K562 (cell line): ENCODE data around the gene NXT1. TPM values are rescaled to one million over a fixed set of nuclear protein-coding genes. Genes with fewer than 3 reads are reported as not detected.

Source experiments
- ATAC-seq: fragments of 200-7000 bp; cut with Tn5 transposase; 3 replicates; pipeline ENCODE4 v1.9.1; 2020; ENCODE audit warnings: moderate library complexity
- BruUV-seq: library from RNA; stranded (reverse); fragments of 400-500 nt; replicated peaks from 2 replicates; lab custom pipeline; 2021; lab: Mats Ljungman, UMichigan
- CTCF ChIA-PET: fragments of 300-600 bp; formaldehyde crosslinking; extraction: SDS; loops from one replicate; lab custom pipeline; 2021; ENCODE audit warnings: low intra/inter-chr PET ratio; lab: Yijun Ruan, JAX
- POLR2A ChIA-PET: fragments of 300-600, 350-650 bp; sonication (Branson Sonifier 250); formaldehyde crosslinking; extraction: SDS; loops from one replicate; lab custom pipeline; 2021; ENCODE audit warnings: antibody characterized with exemption, inconsistent platforms; lab: Yijun Ruan, JAX
- DNase-seq, 4 experiments: peaks; one replicate each; pipeline versions ENCODE4 v3.0.0 to v3.0.0-alpha.2; 2011 to 2018; ENCODE audit warnings: low spot score in 3 of 4, mixed read lengths in 3 of 4; ENCODE audit errors: extremely low read depth in 1 of 4
- FAIRE-seq: peaks from 2 replicates; lab custom pipeline; 2011; peaks lifted over from hg19 to GRCh38; lab: Jason Lieb, UNC
- H2AFZ ChIP-seq: 2 replicates; pipeline ENCODE4 v1.6.0; 2011; ENCODE audit warnings: low read depth, low read length, control low read depth, inconsistent platforms
- H3K27ac ChIP-seq: fragments of 200-600 bp; 3 replicates; pipeline ENCODE4 v1.8.0; 2011; ENCODE audit warnings: low read depth, mild to moderate bottlenecking, control low read depth, inconsistent platforms, low read length, moderate library complexity, mixed read lengths; ENCODE audit errors: extremely low read depth
- H3K27me3 ChIP-seq, 2 experiments: fragments of 300-600 bp in 1 of 2; 2 replicates in 1 of 2; 3 replicates in 1 of 2; pipeline versions ENCODE4 v1.6.0 to v1.8.0; 2011; ENCODE audit warnings: inconsistent platforms in 2 of 2, low read length in 2 of 2, mild to moderate bottlenecking in 1 of 2, mixed read lengths in 1 of 2, moderate library complexity in 1 of 2; ENCODE audit not compliant: control insufficient read depth in 2 of 2, insufficient read depth in 2 of 2
- H3K36me3 ChIP-seq: fragments of 300-600 bp; 3 replicates; pipeline ENCODE4 v1.8.0; 2011; ENCODE audit warnings: mild to moderate bottlenecking, low read length, inconsistent platforms; ENCODE audit not compliant: control insufficient read depth, insufficient read depth
- H3K4me1 ChIP-seq, 2 experiments: fragments of 200-600 bp in 1 of 2; replicated peaks in 1 of 2; 2 replicates in 1 of 2; 3 replicates in 1 of 2; pipeline versions ENCODE4 v1.5.1 to v1.8.0; 2011; ENCODE audit warnings: inconsistent platforms in 2 of 2, low read length in 2 of 2, mild to moderate bottlenecking in 1 of 2, mixed read lengths in 1 of 2, moderate library complexity in 1 of 2; ENCODE audit not compliant: control insufficient read depth in 2 of 2, insufficient read depth in 2 of 2
- H3K4me2 ChIP-seq: 2 replicates; pipeline ENCODE4 v1.6.1; 2011; ENCODE audit warnings: low read length, control low read depth, inconsistent platforms, mixed read lengths; ENCODE audit not compliant: insufficient read depth
- H3K4me3 ChIP-seq: fragments of 200-600 bp; sonication (generic), shearing (Covaris generic); 2 replicates; pipeline ENCODE4 v1.5.1; 2016; ENCODE audit warnings: control low read depth, inconsistent platforms
- H3K79me2 ChIP-seq: fragments of 200-600 bp; 3 replicates; pipeline ENCODE4 v1.8.0; 2011; ENCODE audit warnings: low read length, inconsistent platforms; ENCODE audit not compliant: control insufficient read depth, insufficient read depth
- H3K9ac ChIP-seq, 2 experiments: 2 replicates each; pipeline versions ENCODE4 v1.6.0 to v1.6.1; 2011; ENCODE audit warnings: low read depth in 2 of 2, low read length in 2 of 2, control low read depth in 1 of 2, inconsistent platforms in 1 of 2, mild to moderate bottlenecking in 1 of 2, mixed read lengths in 1 of 2; ENCODE audit not compliant: insufficient read depth in 1 of 2
- H3K9me1 ChIP-seq: one replicate; pipeline ENCODE4 v1.6.0; 2011; ENCODE audit warnings: inconsistent platforms, mild to moderate bottlenecking, low read length, moderate library complexity; ENCODE audit not compliant: control insufficient read depth, insufficient read depth
- H3K9me3 ChIP-seq: replicated peaks from 2 replicates; pipeline ENCODE4 v1.5.1; 2011; ENCODE audit warnings: low read depth, low read length, inconsistent platforms; ENCODE audit not compliant: control insufficient read depth, insufficient read depth
- H4K20me1 ChIP-seq: replicated peaks from 2 replicates; pipeline ENCODE4 v1.6.1; 2011; ENCODE audit warnings: low read length, inconsistent platforms, mixed read lengths; ENCODE audit not compliant: control insufficient read depth, insufficient read depth
- KDM5B ChIP-seq: fragments of 200-600 bp; sonication (generic); IDR thresholded peaks from 2 replicates; pipeline ENCODE4 v1.6.1; 2012; ENCODE audit warnings: low read depth, mild to moderate bottlenecking, moderate library complexity, low read length, control low read depth, inconsistent platforms; ENCODE audit not compliant: insufficient replicate concordance
- MED1 ChIP-seq: sonication (generic); formaldehyde crosslinking; IDR thresholded peaks from 2 replicates; pipeline ENCODE4 v1.8.1; 2023; ENCODE audit warnings: missing genetic modification reagents, borderline replicate concordance
- MNT ChIP-seq, 2 experiments: fragments of 450-650 bp; conservative IDR thresholded peaks; 2 replicates each; pipeline ENCODE4 v1.6.1; 2017; ENCODE audit warnings: mild to moderate bottlenecking in 2 of 2, moderate library complexity in 2 of 2
- NKRF ChIP-seq: fragments of 450-650 bp; IDR thresholded peaks from 2 replicates; pipeline ENCODE4 v1.6.1; 2016; ENCODE audit warnings: borderline replicate concordance
- NR2C2 ChIP-seq, 2 experiments: fragments of 200-800 bp in 1 of 2; sonication (Bioruptor generic) in 1 of 2; sonication (generic) in 1 of 2; formaldehyde crosslinking in 1 of 2; IDR thresholded peaks; 2 replicates each; pipeline versions ENCODE4 v1.6.1 to v1.8.0; 2016 to 2022; ENCODE audit warnings: mild to moderate bottlenecking in 1 of 2, missing compliant biosample characterization in 1 of 2, missing genetic modification characterization in 1 of 2, missing genetic modification reagents in 1 of 2
- POU5F1 ChIP-seq: fragments of 150-350 bp; IDR thresholded peaks from 2 replicates; pipeline ENCODE4 v1.6.1; 2014; ENCODE audit warnings: borderline replicate concordance, low read length, low read depth, mild to moderate bottlenecking; ENCODE audit not compliant: partially characterized antibody
- TBP ChIP-seq: optimal IDR thresholded peaks from 2 replicates; pipeline ENCODE3; 2011; ENCODE audit warnings: low read depth, low read length, improper control_type of control experiment
- ZBTB7A ChIP-seq: IDR thresholded peaks from 2 replicates; pipeline ENCODE4 v1.6.1; 2011; ENCODE audit warnings: low read depth, mild to moderate bottlenecking, low read length, moderate library complexity, borderline replicate concordance; ENCODE audit not compliant: control insufficient read depth
- ZNF830 ChIP-seq: fragments of 250-450 bp; sonication (Bioruptor Pico); IDR thresholded peaks from 2 replicates; pipeline ENCODE4 v1.5.0; 2021; ENCODE audit warnings: mild to moderate bottlenecking
- WGBS: fragments of 100-300 bp; shearing (Covaris generic); methylation state at CpG from one replicate; pipeline ENCODE4 v1.1.6; 2016; ENCODE audit warnings: low coverage, mixed read lengths; ENCODE audit not compliant: insufficient coverage; ENCODE audit errors: missing lambda C conversion rate; 5-methylcytosine and 5-hydroxymethylcytosine counted together
- in situ Hi-C: fragments of 300-500 bp; cut with MboI; formaldehyde crosslinking; loops from 4 replicates; pipeline ENCODE4 v1.15.0; 2018; ENCODE audit warnings: inconsistent platforms, mixed read lengths
- intact Hi-C: fragments of 100-400 bp; cut with micrococcal nuclease; formaldehyde crosslinking; loops from 2 replicates; pipeline ENCODE4 v1.14.2; 2022
- polyA plus RNA-seq, 8 experiments: library from polyadenylated mRNA; depleted of rRNA in 4 of 8; stranded (reverse) in 5 of 8; unstranded in 3 of 8; fragments of >200 nt; fragmentation: Nextera tagmentation in 2 of 8; fragmentation: Illumina TruSeq in 1 of 8; extraction: Ambion mirVana in 2 of 8; extraction: Trizol in 1 of 8; gene quantifications; 2 replicates each; pipeline versions ENCODE4 v1.2.1 to v1.2.3, GENCODE V29; 2011 to 2014; ENCODE audit warnings: inconsistent platforms in 1 of 8, missing spikeins in 1 of 8
- total RNA-seq, 7 experiments: library from RNA; depleted of rRNA in 6 of 7; stranded (reverse); fragments of >200 nt in 6 of 7; fragmentation: Illumina TruSeq in 2 of 7; extraction: Trizol in 2 of 7; gene quantifications; 2 replicates each; pipeline versions ENCODE4 v1.2.1 to v1.2.3, GENCODE V29; 2011 to 2021; ENCODE audit warnings: low replicate concordance in 1 of 7

NXT1 gene
- total and polyA plus RNA-seq, 9 of the 15 experiments (the other 6 are each of a cell fraction or from before 2014, with no cell fraction given) = 7.7 to 50.9 (median 35.6) TPM

DNA sequence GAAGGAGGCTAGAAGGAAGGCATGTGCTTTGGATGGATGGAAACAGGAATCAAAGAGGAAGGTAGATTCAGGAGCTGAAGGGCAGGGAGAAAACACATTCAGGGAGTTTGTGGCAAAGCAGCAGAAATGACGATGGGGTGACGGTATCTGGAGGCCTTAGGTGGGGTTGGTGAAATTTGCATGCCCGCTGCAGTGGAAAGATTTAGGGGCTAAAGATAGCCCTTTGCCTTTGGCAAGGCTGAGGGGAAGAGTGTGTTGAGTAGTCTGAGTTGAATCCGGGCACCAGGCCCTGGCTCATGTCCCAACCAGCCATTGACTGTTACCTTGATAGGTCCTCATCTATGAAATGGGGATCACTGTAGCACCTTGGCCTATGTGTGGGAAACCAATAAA lies 12.7 kb downstream of the NXT1 start:
- H3K36me3 ChIP-seq = peaks cover 45% of the 10 kb centered on the region
- DNase-seq = no peak
- no TSS peak for BruUV-seq
- H4K20me1 ChIP-seq = peaks cover 14% of the 10 kb centered on the region; the same call in 1 of the 2 replicates
- H3K27ac ChIP-seq = peak overlapping the region; percentile 87; the same call in 2 of the 3 replicates
- no peak overlapping the region for H2AFZ ChIP-seq
- FAIRE-seq = no peak
- in situ Hi-C loops = no loop called here
- POLR2A ChIA-PET = interaction anchor here (0.6 kb wide), 1 partner anchor 12 kb away, joined by 3 read pairs; no protein-coding TSS in a partner anchor
- peaks cover 25 to 44% of the 10 kb centered on the region in 2 experiments for H3K4me1 ChIP-seq
- intact Hi-C loops = loop anchor here (5.0 kb wide), 1 partner anchor 49 kb away; no protein-coding TSS in a partner anchor
- H3K27me3 ChIP-seq = no peaks in the 10 kb centered on the region
- H3K9me1 ChIP-seq = no peaks in the 10 kb centered on the region
- peak overlapping the region; percentile 86 for H3K4me3 ChIP-seq
- H3K4me2 ChIP-seq = peak overlapping the region; percentile 75
- WGBS = 36% methylated on average over 4 of the region's 4 CpGs
- no peaks in the 10 kb centered on the region for H3K9me3 ChIP-seq
- H3K79me2 ChIP-seq = peaks cover 71% of the 10 kb centered on the region
- peak overlapping the region; percentile 71 to 73; a peak in 3 of 4 replicates for H3K9ac ChIP-seq
- no peak for ATAC-seq
- TF ChIP-seq MNT (conservative IDR thresholded peaks at IDR 0.05) (0 out of 4 replicates have a peak, but pooled peaks of 1 of the 2 experiments have one; percentile 32), KDM5B (peak; percentile 46), TBP (no peak), ZNF830 (0 out of 2 replicates have a peak, but pooled peaks have one; percentile 21), NKRF (0 out of 2 replicates have a peak, but pooled peaks have one; percentile 24), ZBTB7A (no peak), NR2C2 (CRISPR knock-in tag; IDR thresholded peaks at IDR 0.05) (no peak), NR2C2 (tag; IDR thresholded peaks at IDR 0.05) (no peak), POU5F1 (no peak), MED1 (CRISPR knock-in tag) (no peak)
- CTCF ChIA-PET = no interaction called here
